LNCAP (cell line): ENCODE results near the gene TSKU.

ENCODE experiments used
- TF ChIP-seq, protein P1 (sequence below): fragments of 450-650 bp; IDR thresholded peaks from 2 replicates; pipeline ENCODE4 v1.5.1; 2017; ENCODE audit warnings: mild to moderate bottlenecking

The TSKU gene

DNA sequence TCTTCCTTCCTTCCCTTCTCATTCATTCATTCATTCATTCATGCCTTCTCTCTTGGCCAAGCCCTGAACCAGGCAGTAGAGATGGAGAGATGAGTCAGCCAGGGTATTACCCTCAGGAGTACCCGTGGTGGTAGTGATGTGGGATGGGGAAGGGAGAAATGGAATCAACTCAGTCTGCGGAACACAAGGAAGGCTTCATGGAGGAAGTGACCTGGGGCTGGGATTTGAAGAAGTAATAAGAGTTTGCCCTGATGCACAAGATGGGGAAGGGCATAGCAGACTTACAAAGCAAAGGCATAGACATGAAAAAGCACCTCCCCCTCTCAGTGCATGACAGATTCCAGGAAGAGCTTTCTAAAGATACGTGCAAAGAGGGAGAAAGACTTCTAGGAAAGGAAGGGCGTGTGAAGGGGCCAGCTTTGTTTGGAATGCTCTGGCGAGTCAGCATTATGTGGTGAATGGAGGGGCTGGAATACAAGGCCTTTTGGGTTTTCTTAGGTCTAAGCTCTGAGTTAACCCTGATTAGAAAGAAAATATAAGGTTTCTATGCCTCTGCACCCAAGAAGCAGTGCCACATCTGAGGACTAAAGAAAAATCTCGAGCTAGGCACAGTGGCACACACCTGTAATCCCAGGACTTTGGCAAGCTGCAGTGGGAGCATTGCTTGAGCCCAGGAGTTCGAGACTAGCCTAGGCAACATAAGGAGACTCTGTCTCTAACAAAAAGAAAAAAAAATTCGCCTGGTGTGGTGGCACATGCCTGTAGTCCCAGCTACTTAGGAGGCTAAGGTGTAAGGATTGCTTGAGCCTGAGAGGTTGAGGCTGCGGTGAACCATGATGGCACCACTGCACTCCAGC lies 41.2 kb downstream of the TSKU start:
- TF ChIP-seq, protein P1, sequence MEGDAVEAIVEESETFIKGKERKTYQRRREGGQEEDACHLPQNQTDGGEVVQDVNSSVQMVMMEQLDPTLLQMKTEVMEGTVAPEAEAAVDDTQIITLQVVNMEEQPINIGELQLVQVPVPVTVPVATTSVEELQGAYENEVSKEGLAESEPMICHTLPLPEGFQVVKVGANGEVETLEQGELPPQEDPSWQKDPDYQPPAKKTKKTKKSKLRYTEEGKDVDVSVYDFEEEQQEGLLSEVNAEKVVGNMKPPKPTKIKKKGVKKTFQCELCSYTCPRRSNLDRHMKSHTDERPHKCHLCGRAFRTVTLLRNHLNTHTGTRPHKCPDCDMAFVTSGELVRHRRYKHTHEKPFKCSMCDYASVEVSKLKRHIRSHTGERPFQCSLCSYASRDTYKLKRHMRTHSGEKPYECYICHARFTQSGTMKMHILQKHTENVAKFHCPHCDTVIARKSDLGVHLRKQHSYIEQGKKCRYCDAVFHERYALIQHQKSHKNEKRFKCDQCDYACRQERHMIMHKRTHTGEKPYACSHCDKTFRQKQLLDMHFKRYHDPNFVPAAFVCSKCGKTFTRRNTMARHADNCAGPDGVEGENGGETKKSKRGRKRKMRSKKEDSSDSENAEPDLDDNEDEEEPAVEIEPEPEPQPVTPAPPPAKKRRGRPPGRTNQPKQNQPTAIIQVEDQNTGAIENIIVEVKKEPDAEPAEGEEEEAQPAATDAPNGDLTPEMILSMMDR: no peak

DNA sequence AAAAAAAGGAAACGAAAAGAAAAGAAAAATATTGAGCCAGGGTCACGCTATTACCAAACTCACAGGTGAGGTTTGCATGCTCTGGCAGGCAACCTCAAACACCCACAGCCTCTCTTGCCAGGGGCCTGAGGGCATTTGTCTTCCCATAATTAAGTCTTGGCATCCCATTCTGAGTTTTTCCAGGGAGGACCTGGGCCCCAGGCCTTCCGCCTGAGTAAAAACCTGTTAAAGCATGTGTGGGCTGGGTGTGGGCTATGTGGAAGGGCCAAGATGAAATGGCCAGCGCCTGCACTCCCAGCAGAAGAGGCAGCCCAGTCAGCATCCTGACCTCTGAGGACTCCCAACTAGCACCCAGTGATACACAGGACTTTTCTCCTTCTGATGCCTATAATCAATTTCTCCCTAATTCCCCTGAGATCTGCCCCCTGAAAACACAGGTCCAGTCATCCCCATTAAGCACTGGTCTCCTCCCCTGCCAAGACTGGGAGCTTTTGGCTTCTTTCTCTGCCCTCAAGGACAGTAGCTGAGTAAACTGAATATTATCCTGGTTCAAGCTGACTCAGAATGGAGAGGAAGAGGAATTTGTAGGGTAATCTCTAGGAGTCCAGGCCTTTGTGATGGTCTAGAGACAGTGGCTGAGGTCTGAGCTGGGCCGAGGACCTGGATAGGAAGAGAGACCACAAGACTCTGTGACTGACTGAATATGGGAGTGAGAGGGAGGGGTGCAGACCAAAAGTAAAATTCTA lies 42.0 kb downstream of the TSKU start:
- TF ChIP-seq, protein P1: no peak

DNA sequence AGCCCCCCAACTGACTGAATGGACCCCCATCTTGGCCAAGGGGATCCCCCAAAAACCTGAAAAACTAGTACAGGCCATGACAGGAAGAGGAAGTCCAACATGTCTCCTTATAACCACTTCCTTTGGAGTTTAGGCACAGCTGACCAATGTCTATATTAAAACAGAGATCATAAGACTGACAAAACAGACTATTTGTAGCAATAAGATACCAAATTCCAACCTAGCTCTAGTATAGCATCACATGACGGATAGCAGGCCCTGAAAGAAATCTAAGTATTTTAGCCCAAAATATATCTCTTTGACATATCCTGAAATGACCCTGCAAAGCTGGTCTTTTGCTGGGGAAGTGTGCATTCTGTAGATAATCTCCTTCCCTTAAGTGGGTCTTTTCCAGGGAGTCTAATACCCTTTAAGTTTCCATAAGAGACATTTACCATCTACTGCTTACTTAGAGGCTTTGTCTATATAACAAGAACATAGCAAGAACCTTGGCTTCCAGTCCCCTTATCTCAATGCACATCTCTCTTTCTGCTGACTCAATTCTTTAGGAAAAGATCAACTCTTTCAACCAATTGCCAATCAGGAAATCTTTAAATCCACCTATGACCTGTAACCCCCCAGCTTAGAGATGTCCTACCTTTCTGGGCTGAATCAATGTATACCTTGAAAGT lies 42.7 kb downstream of the TSKU start:
- TF ChIP-seq, protein P1: no peak

DNA sequence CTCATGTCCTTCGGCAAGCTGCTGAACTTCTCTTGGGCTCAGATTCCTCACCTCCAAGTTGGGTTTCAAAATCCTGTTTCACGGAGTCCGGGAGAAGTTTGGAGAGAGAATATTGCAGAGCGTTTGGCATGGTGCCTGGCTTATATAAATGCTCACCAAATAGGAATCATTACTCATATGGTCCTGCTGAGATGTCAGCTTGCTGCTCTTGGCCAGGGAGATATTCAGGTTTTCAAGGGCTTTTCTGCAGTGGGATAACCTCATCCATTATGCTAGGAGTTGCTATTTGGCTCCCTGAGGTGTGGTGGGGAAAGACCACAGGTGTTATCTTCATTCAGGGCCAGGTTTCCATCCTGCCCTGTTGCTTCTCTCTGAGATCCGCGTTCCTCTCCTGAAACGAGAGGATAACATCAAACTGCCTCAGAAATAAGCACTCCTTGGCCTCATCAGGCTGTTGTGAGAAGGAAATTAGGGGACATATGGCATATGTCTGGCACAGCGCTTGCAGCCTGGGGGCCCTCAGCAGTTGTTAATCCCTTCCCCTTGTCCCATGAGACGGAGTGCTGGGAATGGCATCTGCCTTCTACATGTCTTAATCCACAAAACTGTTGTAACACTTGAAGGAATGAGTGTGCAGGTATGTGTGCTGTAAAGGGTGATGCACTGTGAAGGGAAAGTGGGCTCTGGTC lies 47.6 kb downstream of the TSKU start:
- TF ChIP-seq, protein P1: no peak

DNA sequence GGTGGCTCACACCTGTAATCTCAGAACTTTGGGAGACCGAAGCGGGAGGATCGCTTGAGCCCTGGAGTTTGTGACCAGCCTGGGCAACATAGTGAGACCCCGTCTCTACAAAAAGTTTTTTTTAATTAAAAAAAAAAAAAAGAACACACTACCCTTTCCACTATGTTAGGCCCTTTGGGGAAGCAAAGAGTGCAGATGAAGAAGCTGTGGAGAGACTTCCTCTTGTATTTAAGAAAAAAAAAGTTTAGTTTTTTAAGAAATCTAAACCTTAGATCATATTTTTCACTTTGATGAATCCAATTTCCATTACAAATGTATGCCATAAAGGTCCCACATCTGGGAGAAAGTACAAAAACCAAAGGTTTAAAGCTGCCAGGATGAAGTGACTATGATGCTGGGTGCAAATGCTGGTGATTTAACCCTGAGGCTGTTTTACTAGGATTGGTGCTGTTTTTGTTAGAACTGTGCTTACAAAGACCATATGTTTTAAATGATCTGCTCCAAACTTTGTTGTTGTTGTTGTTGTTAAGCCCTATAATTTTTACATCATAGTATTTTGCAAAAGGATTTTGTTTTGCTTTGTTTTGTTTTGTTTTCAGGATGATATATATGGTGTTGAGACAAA lies 48.6 kb downstream of the TSKU start:
- TF ChIP-seq, protein P1: no peak

DNA sequence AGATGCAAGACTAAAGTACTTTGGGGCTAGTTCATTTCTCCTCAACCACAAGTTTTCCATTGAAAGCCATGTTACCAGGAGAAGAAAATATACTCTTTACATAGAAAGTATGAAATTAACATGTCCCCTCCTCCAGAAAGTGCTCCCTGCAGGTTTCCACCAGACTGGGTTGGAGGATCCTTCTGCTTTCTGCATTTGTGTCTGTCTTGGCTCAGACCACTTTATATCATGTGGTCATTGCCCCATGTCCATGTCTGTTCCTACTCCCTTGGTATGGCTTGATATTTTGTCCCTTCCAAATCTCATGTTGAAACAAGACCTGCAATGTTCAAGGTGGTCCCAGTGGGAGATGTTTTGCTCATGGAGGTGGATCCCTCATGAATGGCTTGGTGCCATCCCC lies 49.2 kb downstream of the TSKU start:
- TF ChIP-seq, protein P1: no peak

DNA sequence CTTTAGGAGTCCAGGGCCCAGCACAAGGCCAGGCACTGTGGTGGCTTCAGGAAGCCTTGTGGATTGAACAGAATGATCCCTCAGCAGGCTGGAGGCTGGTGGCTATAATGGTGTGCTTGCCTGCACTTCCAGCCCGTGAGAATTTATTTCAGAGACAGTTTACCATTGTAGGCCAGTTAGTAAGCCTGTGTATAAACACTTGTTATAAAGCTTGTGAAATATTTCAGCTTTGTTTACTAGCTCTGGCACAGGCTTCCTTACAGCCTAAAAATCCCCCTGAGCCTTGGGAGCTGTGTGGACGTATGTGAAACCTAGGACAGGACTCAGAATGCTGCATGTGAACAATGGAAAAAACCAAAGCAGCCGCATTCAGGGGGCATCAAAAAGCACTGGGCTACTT lies 51.0 kb downstream of the TSKU start:
- TF ChIP-seq, protein P1: no peak
